ENCODE measurements around the gene FCGR2B. TPM values are rescaled to one million over a fixed set of nuclear protein-coding genes. Genes with fewer than 3 reads are reported as not detected.
"Not testable (repeated sequence)": the region's sequence is repeated elsewhere in the genome, so short reads cannot be mapped to it uniquely, and the experiment has no call there.

FCGR2B gene
- total RNA-seq, 4 donors from 2014 or later: 5.3 to 9.1 (median 6.0) TPM

DNA sequence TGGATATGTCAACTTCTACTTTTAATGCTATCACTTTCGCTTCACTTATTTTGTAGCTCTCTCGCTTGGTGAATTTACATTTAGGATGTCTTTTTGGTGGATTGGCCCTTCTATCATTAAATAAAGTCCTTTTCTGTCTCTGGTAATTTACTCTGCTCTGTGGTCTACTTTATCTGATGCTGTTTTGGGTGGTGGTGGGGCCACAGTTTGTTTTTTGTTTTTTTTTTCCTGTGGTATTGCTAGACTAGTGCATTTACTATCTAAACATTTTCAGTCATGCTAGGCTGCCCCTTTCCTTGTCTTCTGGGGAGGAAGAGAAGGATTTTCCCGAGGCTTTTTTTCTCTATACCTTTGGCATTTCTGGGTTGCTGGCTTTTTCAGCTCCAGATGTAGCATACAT lies 26.0 kb downstream of the FCGR2B start:
- H3K4me1 ChIP-seq: no peaks in the 10 kb centered on the region
- DNase-seq (ENCODE audit: low spot score in 2 of 2): no peak
- WGBS: 83% methylated on average over 3 of the region's 3 CpGs
- no peak overlapping the region for H3K4me3 ChIP-seq
- peaks cover 29% of the 10 kb centered on the region for H3K27me3 ChIP-seq
- H3K36me3 ChIP-seq: no peaks in the 10 kb centered on the region
- H3K27ac ChIP-seq: no peak overlapping the region
- H3K9me3 ChIP-seq: no peaks in the 10 kb centered on the region
- TF ChIP-seq POLR2A (IDR thresholded peaks at IDR 0.05) (no peak), CTCF (IDR thresholded peaks at IDR 0.05) (no peak)

- WGBS: 82% methylated on average over 3 of the region's 3 CpGs
- no peaks in the 10 kb centered on the region for H3K9me3 ChIP-seq
- TF ChIP-seq EP300 (IDR thresholded peaks at IDR 0.05) (no peak), CTCF (IDR thresholded peaks at IDR 0.05) (no peak), POLR2AphosphoS5 (IDR thresholded peaks at IDR 0.05) (no peak)
- no peak overlapping the region for H3K4me3 ChIP-seq
- no peaks in the 10 kb centered on the region for H3K4me1 ChIP-seq
- no peak for DNase-seq (ENCODE audit: low spot score in 2 of 2)
- peaks cover 31% of the 10 kb centered on the region for H3K27me3 ChIP-seq
- H3K27ac ChIP-seq: no peak overlapping the region
- no peaks in the 10 kb centered on the region for H3K36me3 ChIP-seq
Measured at GRCh38 chr1:161691846-161692245, 28.9 kb downstream of the FCGR2B start.

- peaks cover 26% of the 10 kb centered on the region for H3K27me3 ChIP-seq
- not testable (repeated sequence) for H3K4me1 ChIP-seq; H3K36me3 ChIP-seq; H3K4me3 ChIP-seq; H3K9me3 ChIP-seq; DNase-seq (ENCODE audit: low spot score in 2 of 2); H3K27ac ChIP-seq
- WGBS: 83% methylated on average over 8 of the region's 14 CpGs
Measured at GRCh38 chr1:161693020-161693712, 30.2 kb downstream of the FCGR2B start.

DNA sequence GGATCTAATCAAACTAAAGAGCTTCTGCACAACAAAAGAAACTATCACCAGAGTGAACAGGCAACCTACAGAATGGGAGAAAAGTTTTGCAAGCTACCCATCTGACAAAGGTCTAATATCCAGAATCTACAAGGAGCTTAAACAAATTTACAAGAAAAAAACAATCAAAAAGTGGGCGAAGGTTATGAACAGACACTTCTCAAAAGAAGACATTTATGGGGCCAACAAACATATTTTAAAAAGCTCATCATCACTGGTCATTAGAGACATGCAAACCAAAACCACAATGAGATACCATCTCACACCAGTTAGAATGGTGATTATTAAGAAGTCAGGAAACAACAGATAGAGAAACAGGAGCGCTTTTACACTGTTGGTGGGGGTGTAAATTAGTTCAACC lies 35.4 kb downstream of the FCGR2B start:
- H3K27ac ChIP-seq; H3K36me3 ChIP-seq; H3K27me3 ChIP-seq; DNase-seq (ENCODE audit: low spot score in 2 of 2); H3K4me1 ChIP-seq; H3K9me3 ChIP-seq; H3K4me3 ChIP-seq: not testable (repeated sequence)
- WGBS: 92% methylated on average over 2 of the region's 2 CpGs

- Histone ChIP-seq H3K27me3 (no peaks in the 10 kb centered on the region), H3K4me1 (no peaks in the 10 kb centered on the region), H3K4me3 (no peak overlapping the region), H3K36me3 (no peaks in the 10 kb centered on the region), H3K27ac (no peak overlapping the region), H3K9me3 (no peaks in the 10 kb centered on the region)
- TF ChIP-seq POLR2A (IDR thresholded peaks at IDR 0.05) (no peak), CTCF (IDR thresholded peaks at IDR 0.05) (no peak), POLR2AphosphoS5 (IDR thresholded peaks at IDR 0.05) (no peak), EP300 (IDR thresholded peaks at IDR 0.05) (no peak)
- no peak for DNase-seq (ENCODE audit: low spot score in 2 of 2)
- WGBS: 91% methylated on average over 8 of the region's 8 CpGs
Measured at GRCh38 chr1:161702250-161702649, 39.3 kb downstream of the FCGR2B start.

- H3K27me3 ChIP-seq: no peaks in the 10 kb centered on the region
- H3K4me3 ChIP-seq: no peak overlapping the region
- no peak for DNase-seq (ENCODE audit: low spot score in 2 of 2)
- 84% methylated on average over 4 of the region's 4 CpGs for WGBS
- H3K27ac ChIP-seq: no peak overlapping the region
- H3K36me3 ChIP-seq: no peaks in the 10 kb centered on the region
- H3K4me1 ChIP-seq: no peaks in the 10 kb centered on the region
- H3K9me3 ChIP-seq: no peaks in the 10 kb centered on the region
- no peak for TF ChIP-seq POLR2A (IDR thresholded peaks at IDR 0.05)
- no peak for TF ChIP-seq POLR2AphosphoS5 (IDR thresholded peaks at IDR 0.05)
- no peak for TF ChIP-seq EP300 (IDR thresholded peaks at IDR 0.05)
- TF ChIP-seq CTCF (IDR thresholded peaks at IDR 0.05): no peak
Measured at GRCh38 chr1:161705537-161705936, 42.6 kb downstream of the FCGR2B start.

Measured in suprapubic skin (tissue), 4 donors.